ENCODE results near the gene EVC. TPM values are rescaled to one million over a fixed set of nuclear protein-coding genes. Genes with fewer than 3 reads are reported as not detected.

EVC gene
- 26.7 and 97.1 TPM in 2 replicates for total RNA-seq

GRCh38 chr4:5710961-5711478, at the start of gene EVC:
EVC (plus strand) TSS chr4:5711201; CDS start chr4:5711381, 180 bp downstream.

GRCh38 chr4:5708449-5709206, 2.4 kb upstream of the EVC start, which contains the start of gene EVC2:
EVC2 (minus strand) TSS chr4:5708559; CDS start chr4:5708513, 46 bp downstream.

Other genes starting within 250 kb of the EVC start
- gene EVC2, start 2.6 kb upstream of the EVC start, total RNA-seq = 5.1 and 5.6 TPM in 2 replicates
- 1.1 and 6.6 TPM in 2 replicates for gene CRMP1, start 181.9 kb downstream of the EVC start, total RNA-seq

All from mesangial cell (primary cell).